Mammary epithelial cell (primary cell): ENCODE measurements around the gene ADAM10.

Experiments
- CTCF ChIP-seq, 2 donors: IDR thresholded peaks in 1 of 2; conservative IDR thresholded peaks in 1 of 2; 2 replicates each; pipeline ENCODE4 v1.5.1; 2011 to 2012; ENCODE audit warnings: inconsistent platforms in 2 of 2, low read length in 2 of 2, mild to moderate bottlenecking in 2 of 2, control low read depth in 1 of 2, low read depth in 1 of 2; ENCODE audit not compliant: insufficient read depth in 1 of 2; ENCODE audit errors: extremely low read depth in 1 of 2
- EZH2 ChIP-seq: IDR thresholded peaks from 2 replicates; pipeline ENCODE4 v1.6.1; 2012; ENCODE audit warnings: low read length, inconsistent platforms, borderline replicate concordance

- TF ChIP-seq CTCF (conservative IDR thresholded peaks at IDR 0.05 in 1 of 2, IDR thresholded peaks at IDR 0.05 in 1 of 2; ENCODE audit: extremely low read depth in 1 of 2, insufficient read depth in 1 of 2, low read depth in 1 of 2, low read length in 2 of 2) (no peak), EZH2 (no peak)
These were observed 205.7 kb downstream of the ADAM10 start for GRCh38 chr15:58543664-58544335.
